ENCODE data around the gene KCNIP4.
"Not testable (repeated sequence)": the region's sequence is repeated elsewhere in the genome, so short reads cannot be mapped to it uniquely, and the experiment has no call there.

GRCh38 chr4:21996618-21997017 is 48.0 kb upstream of the KCNIP4 start:
- not testable (repeated sequence) for TF ChIP-seq CTCF (IDR thresholded peaks at IDR 0.05); POLR2A (IDR thresholded peaks at IDR 0.05; ENCODE audit: low read depth); POLR2AphosphoS5 (IDR thresholded peaks at IDR 0.05)

All from esophagus muscularis mucosa (tissue), 3 donors.